Right atrium auricular region (tissue), 2 donors: ENCODE data around the gene CD36. TPM values are rescaled to one million over a fixed set of nuclear protein-coding genes. Genes with fewer than 3 reads are reported as not detected.

ENCODE experiments used
- DNase-seq: peaks from one replicate; pipeline ENCODE4 v3.0.0-alpha.2; 2019; ENCODE audit warnings: low spot score
- H3K27ac ChIP-seq, 2 donors: fragments of 200-600 bp; sonication (generic); 1 replicate in 1 of 2; 2 replicates in 1 of 2; pipeline ENCODE4 v1.5.1; 2016 to 2019
- H3K27me3 ChIP-seq, 2 donors: fragments of 200-600 bp; sonication (generic); one replicate each; pipeline versions ENCODE4 v1.5.1 to v1.6.0; 2017 to 2019
- H3K36me3 ChIP-seq: fragments of 200-600 bp; sonication (generic); one replicate; pipeline ENCODE4 v1.5.1; 2016
- H3K4me1 ChIP-seq, 2 donors: fragments of 200-600 bp; sonication (generic); one replicate each; pipeline versions ENCODE4 v1.5.1 to v1.6.0; 2017 to 2019
- H3K4me3 ChIP-seq, 2 donors: fragments of 200-600 bp; sonication (generic); 1 replicate in 1 of 2; 2 replicates in 1 of 2; pipeline ENCODE4 v1.5.1; 2017 to 2019; ENCODE audit warnings: mild to moderate bottlenecking in 1 of 2, moderate library complexity in 1 of 2
- H3K9me3 ChIP-seq, 2 donors: fragments of 200-600 bp; sonication (generic); one replicate each; pipeline ENCODE4 v1.5.1; 2019
- total RNA-seq, 2 donors: library from RNA; depleted of rRNA; stranded (reverse); fragments of >200 nt; gene quantifications; one replicate each; pipeline ENCODE4 v1.1.0, GENCODE V29; 2016
- TF ChIP-seq, protein P1 (sequence below), 2 donors: fragments of 200-600 bp; sonication (generic); IDR thresholded peaks; one replicate each; pipeline ENCODE4 v1.5.1; 2019; ENCODE audit warnings: antibody characterized with exemption in 2 of 2

The CD36 gene
- total RNA-seq, 2 donors from 2014 or later, result 421 to 1,029 TPM

DNA sequence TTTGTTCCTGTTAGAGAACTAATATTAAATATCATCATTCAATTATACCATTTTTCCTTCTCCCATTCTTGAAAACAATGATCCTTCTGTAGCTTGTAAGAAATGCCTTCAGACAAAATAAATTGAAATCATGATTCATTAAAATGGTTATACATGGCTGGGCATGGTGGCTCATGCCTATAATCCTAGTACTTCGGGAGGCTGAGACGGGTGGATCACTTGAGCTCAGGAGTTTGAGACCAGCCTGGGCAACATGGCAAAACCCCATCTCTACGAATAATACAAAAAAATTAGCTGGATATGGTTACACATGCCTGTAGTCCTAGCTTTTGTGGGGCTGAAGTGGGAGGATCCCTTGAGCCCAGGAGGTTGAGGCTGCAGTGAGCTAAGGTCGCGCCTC is 13.0 kb downstream of the CD36 start:
- Histone ChIP-seq H3K4me3 (no peak overlapping the region), H3K36me3 (peaks cover 63% of the 10 kb centered on the region), H3K27me3 (no peaks in the 10 kb centered on the region), H3K4me1 (peaks cover 0 to 34% of the 10 kb centered on the region in 2 donors), H3K27ac (no peak overlapping the region), H3K9me3 (no peaks in the 10 kb centered on the region)
- no peak for DNase-seq
- TF ChIP-seq, protein P1, sequence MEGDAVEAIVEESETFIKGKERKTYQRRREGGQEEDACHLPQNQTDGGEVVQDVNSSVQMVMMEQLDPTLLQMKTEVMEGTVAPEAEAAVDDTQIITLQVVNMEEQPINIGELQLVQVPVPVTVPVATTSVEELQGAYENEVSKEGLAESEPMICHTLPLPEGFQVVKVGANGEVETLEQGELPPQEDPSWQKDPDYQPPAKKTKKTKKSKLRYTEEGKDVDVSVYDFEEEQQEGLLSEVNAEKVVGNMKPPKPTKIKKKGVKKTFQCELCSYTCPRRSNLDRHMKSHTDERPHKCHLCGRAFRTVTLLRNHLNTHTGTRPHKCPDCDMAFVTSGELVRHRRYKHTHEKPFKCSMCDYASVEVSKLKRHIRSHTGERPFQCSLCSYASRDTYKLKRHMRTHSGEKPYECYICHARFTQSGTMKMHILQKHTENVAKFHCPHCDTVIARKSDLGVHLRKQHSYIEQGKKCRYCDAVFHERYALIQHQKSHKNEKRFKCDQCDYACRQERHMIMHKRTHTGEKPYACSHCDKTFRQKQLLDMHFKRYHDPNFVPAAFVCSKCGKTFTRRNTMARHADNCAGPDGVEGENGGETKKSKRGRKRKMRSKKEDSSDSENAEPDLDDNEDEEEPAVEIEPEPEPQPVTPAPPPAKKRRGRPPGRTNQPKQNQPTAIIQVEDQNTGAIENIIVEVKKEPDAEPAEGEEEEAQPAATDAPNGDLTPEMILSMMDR (IDR thresholded peaks at IDR 0.05), result no peak

DNA sequence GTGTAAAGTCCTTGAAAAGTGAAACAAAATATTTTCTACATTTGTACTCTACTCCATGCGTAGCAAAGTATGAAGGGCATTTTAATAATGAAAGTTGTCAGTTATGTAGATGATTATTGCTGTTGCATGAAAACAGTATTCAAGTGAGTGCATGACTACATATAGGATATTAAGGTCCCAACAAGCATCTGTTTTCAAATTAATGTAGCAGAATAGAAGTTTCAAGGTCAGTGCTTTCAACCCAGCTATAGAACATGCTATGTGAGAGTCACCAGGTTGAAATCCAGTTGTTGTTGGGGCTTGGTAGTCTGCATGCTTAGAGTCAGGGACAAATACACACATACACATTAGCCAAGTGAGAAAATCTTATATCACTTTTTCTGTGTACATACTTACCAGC is 14.8 kb downstream of the CD36 start:
- peak overlapping the region in 1 of 2 donors; percentile 3 for H3K27ac ChIP-seq
- no peaks in the 10 kb centered on the region for H3K9me3 ChIP-seq
- peaks cover 47% of the 10 kb centered on the region for H3K36me3 ChIP-seq
- H3K4me1 ChIP-seq, result peaks cover 0 to 19% of the 10 kb centered on the region in 2 donors
- DNase-seq, result no peak
- TF ChIP-seq, protein P1 (IDR thresholded peaks at IDR 0.05), result no peak
- no peaks in the 10 kb centered on the region for H3K27me3 ChIP-seq
- H3K4me3 ChIP-seq, result no peak overlapping the region

DNA sequence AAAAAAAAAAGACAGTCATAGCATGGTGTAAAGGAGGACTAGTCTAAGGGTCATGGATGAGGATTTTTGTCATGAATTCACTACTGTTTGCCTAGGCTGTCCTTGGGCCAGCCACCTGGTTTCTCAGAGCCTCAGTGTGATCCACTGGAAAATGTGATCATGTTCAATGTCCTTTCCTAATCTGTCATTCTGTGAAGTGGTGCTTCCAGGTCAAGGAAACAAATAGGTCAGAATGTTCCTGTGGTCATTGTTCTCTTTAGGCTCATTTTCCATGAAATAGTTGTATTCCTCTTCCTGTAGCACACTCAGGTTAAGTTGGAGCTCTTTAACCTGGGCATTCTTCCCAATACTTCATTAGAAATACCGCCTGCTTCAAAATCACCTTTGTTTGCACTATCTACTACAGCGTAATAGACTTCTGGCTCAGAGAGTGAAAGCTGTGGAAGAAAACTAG is 16.5 kb downstream of the CD36 start:
- Histone ChIP-seq H3K4me1 (peaks cover 0 to 31% of the 10 kb centered on the region in 2 donors), H3K27me3 (no peaks in the 10 kb centered on the region), H3K27ac (peak overlapping the region in 1 of 2 donors; percentile 51), H3K36me3 (peaks cover 33% of the 10 kb centered on the region), H3K4me3 (no peak overlapping the region), H3K9me3 (no peaks in the 10 kb centered on the region)
- TF ChIP-seq, protein P1 (IDR thresholded peaks at IDR 0.05), result no peak
- no peak for DNase-seq

DNA sequence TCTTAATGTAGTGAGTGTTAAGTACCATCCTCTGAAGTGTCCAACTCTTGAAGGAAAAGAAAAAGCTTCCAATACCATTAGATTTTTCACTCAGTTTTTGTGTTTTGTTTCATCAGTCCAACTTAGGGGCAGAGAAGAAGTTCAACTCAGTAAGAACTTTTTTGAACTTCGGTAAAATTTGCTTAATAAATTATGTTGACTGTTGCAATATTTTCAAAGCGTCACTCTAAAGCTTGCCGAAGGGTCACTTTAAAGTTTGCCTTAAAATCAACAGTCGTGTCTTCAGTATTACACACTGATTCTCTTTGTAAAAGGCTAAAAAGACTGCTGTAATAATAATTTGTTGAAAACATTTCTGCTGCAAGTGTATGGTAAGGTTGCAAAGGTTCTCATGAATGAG is 17.6 kb downstream of the CD36 start:
- Histone ChIP-seq H3K4me3 (no peak overlapping the region), H3K9me3 (no peaks in the 10 kb centered on the region), H3K27ac (peak overlapping the region in 1 of 2 donors; percentile 51), H3K36me3 (peaks cover 22% of the 10 kb centered on the region), H3K27me3 (no peaks in the 10 kb centered on the region), H3K4me1 (peaks cover 0 to 42% of the 10 kb centered on the region in 2 donors)
- no peak for DNase-seq
- TF ChIP-seq, protein P1 (IDR thresholded peaks at IDR 0.05), result no peak

DNA sequence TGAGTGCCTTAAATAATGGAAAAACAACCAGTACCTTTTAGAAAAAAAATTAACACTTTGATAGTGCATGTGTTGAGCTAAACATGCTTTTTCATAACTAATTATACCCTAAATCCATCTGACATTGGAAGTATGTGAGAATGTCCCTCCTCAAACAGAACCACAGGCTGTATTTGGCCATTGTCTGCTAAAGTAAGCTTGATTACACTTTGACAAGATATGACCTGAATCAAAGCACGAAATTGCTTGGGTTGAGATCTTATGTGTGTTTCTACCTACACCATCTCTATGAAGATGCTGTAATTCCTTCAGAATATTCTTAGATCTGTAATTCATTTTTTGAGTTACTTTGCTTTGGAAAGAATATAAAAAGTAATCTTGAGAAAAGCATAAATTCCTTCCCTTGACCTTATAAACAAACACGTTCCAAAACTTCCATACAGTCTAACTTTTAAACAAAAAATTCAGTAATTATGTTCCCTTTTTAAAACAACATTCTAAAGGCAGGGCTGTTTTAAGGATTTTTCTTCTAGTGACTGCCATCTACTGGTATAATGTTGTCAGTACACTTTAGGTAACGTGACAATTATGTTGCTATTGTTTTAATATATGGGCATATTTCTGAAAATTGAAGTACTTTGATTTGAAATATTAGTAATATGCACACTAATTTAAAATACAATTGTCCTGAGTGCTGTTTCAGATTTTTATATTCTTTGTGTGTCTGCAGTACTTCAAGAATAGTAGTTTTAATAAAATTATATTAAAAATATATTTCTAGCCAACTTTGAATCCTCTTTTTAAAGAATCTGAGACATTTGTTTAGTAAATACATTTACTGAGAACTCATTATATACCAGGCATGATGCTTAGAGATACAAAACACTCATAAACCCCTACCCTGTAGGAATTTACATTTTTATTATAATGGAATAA is 20.9 kb downstream of the CD36 start:
- peak overlapping the region; percentile 29 to 61 for H3K27ac ChIP-seq
- H3K4me1 ChIP-seq, result peaks cover 0 to 42% of the 10 kb centered on the region in 2 donors
- no peaks in the 10 kb centered on the region for H3K27me3 ChIP-seq
- peaks cover 43% of the 10 kb centered on the region for H3K36me3 ChIP-seq
- no peak overlapping the region for H3K4me3 ChIP-seq
- no peaks in the 10 kb centered on the region for H3K9me3 ChIP-seq
- TF ChIP-seq, protein P1 (IDR thresholded peaks at IDR 0.05), result peak; percentile 41 to 83
- DNase-seq, result no peak
